HepG2 (cell line): ENCODE data around the gene PLEKHG4B. TPM values are rescaled to one million over a fixed set of nuclear protein-coding genes. Genes with fewer than 3 reads are reported as not detected.

Experiments used
- ATAC-seq: fragments of 200-7000 bp; cut with Tn5 transposase; 3 replicates; pipeline ENCODE4 v1.9.1; 2020; ENCODE audit warnings: mild to moderate bottlenecking, moderate library complexity
- BruUV-seq: library from RNA; stranded (reverse); fragments of 400-500 nt; replicated peaks from 2 replicates; lab custom pipeline; 2021; lab: Mats Ljungman, UMichigan
- CTCF ChIA-PET: fragments of 300-600 bp; formaldehyde crosslinking; extraction: SDS; loops from one replicate; lab custom pipeline; 2021; ENCODE audit warnings: low total read pairs, inconsistent platforms, low intra/inter-chr PET ratio; lab: Yijun Ruan, JAX
- POLR2A ChIA-PET: fragments of 350-600 bp; sonication (Branson Sonifier 250); formaldehyde crosslinking; loops from one replicate; lab custom pipeline; 2020; ENCODE audit warnings: antibody characterized with exemption, inconsistent platforms; lab: Yijun Ruan, JAX
- DNase-seq: peaks from one replicate; pipeline ENCODE4 v3.0.0-alpha.2; 2015; ENCODE audit warnings: low spot score
- FAIRE-seq: peaks from 3 replicates; lab custom pipeline; 2011; peaks lifted over from hg19 to GRCh38; lab: Jason Lieb, UNC
- H2AFZ ChIP-seq: one replicate; pipeline ENCODE4 v1.6.1; 2011; ENCODE audit warnings: low read length, inconsistent platforms
- H3K27ac ChIP-seq: fragments of 300-600 bp; 3 replicates; pipeline ENCODE4 v1.8.0; 2011; ENCODE audit warnings: mixed run types, mild to moderate bottlenecking, mixed read lengths, low read length, inconsistent platforms; ENCODE audit not compliant: insufficient read depth; ENCODE audit errors: extremely low read length
- H3K27me3 ChIP-seq, 2 experiments: fragments of 200-600 bp in 1 of 2; 2 replicates in 1 of 2; 3 replicates in 1 of 2; pipeline versions ENCODE4 v1.6.0 to v1.8.0; 2011; ENCODE audit warnings: low read length in 2 of 2, mild to moderate bottlenecking in 2 of 2, moderate library complexity in 2 of 2, inconsistent platforms in 1 of 2; ENCODE audit not compliant: insufficient read depth in 2 of 2, control insufficient read depth in 1 of 2
- H3K36me3 ChIP-seq, 2 experiments: fragments of 200-600 bp in 1 of 2; replicated peaks in 1 of 2; 2 replicates in 1 of 2; 3 replicates in 1 of 2; pipeline versions ENCODE4 v1.5.1 to v1.8.0; 2011; ENCODE audit warnings: low read length in 2 of 2, inconsistent platforms in 1 of 2; ENCODE audit not compliant: insufficient read depth in 2 of 2, control insufficient read depth in 1 of 2
- H3K4me1 ChIP-seq: 2 replicates; pipeline ENCODE4 v1.5.1; 2012; ENCODE audit warnings: low read length, inconsistent platforms; ENCODE audit not compliant: insufficient read depth
- H3K4me2 ChIP-seq: 2 replicates; pipeline ENCODE4 v1.6.0; 2011; ENCODE audit warnings: low read depth, low read length, inconsistent platforms
- H3K4me3 ChIP-seq, 3 experiments: fragments of 200-600 bp in 1 of 3; sonication (generic), shearing (Covaris generic) in 1 of 3; replicated peaks in 1 of 3; 2 replicates each; pipeline ENCODE4 v1.5.1; 2011 to 2016; ENCODE audit warnings: low read length in 3 of 3, inconsistent platforms in 2 of 3, low read depth in 2 of 3, mild to moderate bottlenecking in 2 of 3, control low read depth in 1 of 3, mixed read lengths in 1 of 3; ENCODE audit not compliant: insufficient read depth in 1 of 3
- H3K79me2 ChIP-seq: one replicate; pipeline ENCODE4 v1.6.1; 2011; ENCODE audit warnings: low read length, inconsistent platforms; ENCODE audit not compliant: insufficient read depth
- H3K9ac ChIP-seq: 2 replicates; pipeline ENCODE4 v1.6.0; 2011; ENCODE audit warnings: mild to moderate bottlenecking, low read depth, low read length, inconsistent platforms; ENCODE audit not compliant: insufficient read depth
- H3K9me3 ChIP-seq: 2 replicates; pipeline ENCODE4 v1.5.1; 2012; ENCODE audit warnings: mild to moderate bottlenecking, low read length
- H4K20me1 ChIP-seq: 2 replicates; pipeline ENCODE4 v1.6.0; 2011; ENCODE audit warnings: inconsistent platforms, mild to moderate bottlenecking, low read length, moderate library complexity; ENCODE audit not compliant: insufficient read depth
- ARNT ChIP-seq: fragments of 450-650 bp; IDR thresholded peaks from 2 replicates; pipeline ENCODE4 v1.6.1; 2017
- BORCS8-MEF2B ChIP-seq: sonication (generic); formaldehyde crosslinking; IDR thresholded peaks from 2 replicates; pipeline ENCODE4 v1.8.0; 2022; ENCODE audit warnings: mild to moderate bottlenecking, missing genetic modification reagents
- JDP2 ChIP-seq: sonication (generic); formaldehyde crosslinking; IDR thresholded peaks from 2 replicates; pipeline ENCODE4 v1.8.1; 2022; ENCODE audit warnings: missing genetic modification reagents, borderline replicate concordance
- NR2F2 ChIP-seq: IDR thresholded peaks from 2 replicates; pipeline ENCODE4 v1.6.1; 2012; ENCODE audit warnings: low read depth, inconsistent platforms, borderline replicate concordance
- SNAI1 ChIP-seq: sonication (generic); formaldehyde crosslinking; IDR thresholded peaks from 2 replicates; pipeline ENCODE4 v1.5.0; 2020; ENCODE audit warnings: mild to moderate bottlenecking, missing genetic modification reagents, borderline replicate concordance
- SNRNP70 ChIP-seq: fragments of 200-400 bp; formaldehyde crosslinking; IDR thresholded peaks from 2 replicates; pipeline ENCODE4 v1.6.1; 2017; ENCODE audit warnings: mild to moderate bottlenecking, low read depth, low read length, moderate library complexity
- ZNF329 ChIP-seq: sonication (generic); formaldehyde crosslinking; IDR thresholded peaks from 2 replicates; pipeline ENCODE4 v1.9.0; 2021; ENCODE audit warnings: low read depth, mild to moderate bottlenecking, missing genetic modification reagents
- ZNF367 ChIP-seq: sonication (generic); formaldehyde crosslinking; IDR thresholded peaks from 2 replicates; pipeline ENCODE4 v1.4.0; 2020; ENCODE audit warnings: missing genetic modification reagents, borderline replicate concordance
- ZNF672 ChIP-seq: sonication (generic); formaldehyde crosslinking; IDR thresholded peaks from 2 replicates; pipeline ENCODE4 v1.8.1; 2022; ENCODE audit warnings: missing genetic modification reagents
- WGBS: methylation state at CpG from one replicate; pipeline ENCODE4 v1.1.6; 2017; ENCODE audit warnings: low lambda C conversion rate; 5-methylcytosine and 5-hydroxymethylcytosine counted together
- in situ Hi-C: cut with HindIII; loops from 2 replicates; pipeline ENCODE4 v1.10.0; 2017; ENCODE audit warnings: low pct_unique_long_range_greater_than_20kb; ENCODE audit not compliant: extremely low pct_ligation_motif_present
- intact Hi-C: fragments of 100-400 bp; cut with micrococcal nuclease; formaldehyde crosslinking; loops from one replicate; pipeline ENCODE4 v1.10.0; 2022; ENCODE audit not compliant: unreplicated experiment
- polyA plus RNA-seq, 8 experiments: library from polyadenylated mRNA; depleted of rRNA in 3 of 8; stranded (reverse) in 7 of 8; unstranded in 1 of 8; fragments of >200 nt; fragmentation: Illumina TruSeq in 4 of 8; extraction: Trizol in 4 of 8; gene quantifications; 2 replicates each; pipeline versions ENCODE4 v1.2.1 to v1.2.3, GENCODE V29; 2011 to 2016; ENCODE audit warnings: low read depth in 4 of 8, missing spikeins in 1 of 8, mixed read lengths in 1 of 8; ENCODE audit not compliant: insufficient read depth in 1 of 8
- total RNA-seq, 5 experiments: library from RNA; depleted of rRNA; stranded (reverse); fragments of >200 nt; fragmentation: Illumina TruSeq; extraction: Trizol; gene quantifications; 2 replicates each; pipeline ENCODE4 v1.2.3, GENCODE V29; 2016; ENCODE audit warnings: low read depth in 1 of 5
- TF ChIP-seq, protein P1 (sequence below): sonication (generic); formaldehyde crosslinking; IDR thresholded peaks from 2 replicates; pipeline ENCODE4 v1.4.0; 2020; ENCODE audit warnings: mild to moderate bottlenecking, low read depth, missing genetic modification reagents
- TF ChIP-seq, protein P2 (sequence below): sonication (generic); formaldehyde crosslinking; IDR thresholded peaks from 2 replicates; pipeline ENCODE4 v1.5.0; 2020; ENCODE audit warnings: missing genetic modification reagents
- TF ChIP-seq, protein P3 (sequence below), 2 experiments: sonication (generic) in 1 of 2; formaldehyde crosslinking in 1 of 2; IDR thresholded peaks; 2 replicates each; pipeline versions ENCODE4 v1.5.1 to v1.6.1; 2011 to 2020; ENCODE audit warnings: borderline replicate concordance in 1 of 2, low read depth in 1 of 2, low read length in 1 of 2, mild to moderate bottlenecking in 1 of 2, missing genetic modification reagents in 1 of 2, moderate library complexity in 1 of 2
- TF ChIP-seq, protein P4 (sequence below): sonication (generic); formaldehyde crosslinking; IDR thresholded peaks from 2 replicates; pipeline ENCODE4 v1.5.0; 2020; ENCODE audit warnings: missing genetic modification reagents, mild to moderate bottlenecking, borderline replicate concordance
- TF ChIP-seq, protein P5 (sequence below): sonication (generic); formaldehyde crosslinking; IDR thresholded peaks from 2 replicates; pipeline ENCODE4 v1.5.1; 2020; ENCODE audit warnings: mild to moderate bottlenecking, missing genetic modification reagents, moderate library complexity

PLEKHG4B gene
- total and polyA plus RNA-seq, 2 of the 13 experiments (the other 11 are each of a cell fraction or from before 2014, with no cell fraction given): 0.09 TPM; not detected in 1

DNA sequence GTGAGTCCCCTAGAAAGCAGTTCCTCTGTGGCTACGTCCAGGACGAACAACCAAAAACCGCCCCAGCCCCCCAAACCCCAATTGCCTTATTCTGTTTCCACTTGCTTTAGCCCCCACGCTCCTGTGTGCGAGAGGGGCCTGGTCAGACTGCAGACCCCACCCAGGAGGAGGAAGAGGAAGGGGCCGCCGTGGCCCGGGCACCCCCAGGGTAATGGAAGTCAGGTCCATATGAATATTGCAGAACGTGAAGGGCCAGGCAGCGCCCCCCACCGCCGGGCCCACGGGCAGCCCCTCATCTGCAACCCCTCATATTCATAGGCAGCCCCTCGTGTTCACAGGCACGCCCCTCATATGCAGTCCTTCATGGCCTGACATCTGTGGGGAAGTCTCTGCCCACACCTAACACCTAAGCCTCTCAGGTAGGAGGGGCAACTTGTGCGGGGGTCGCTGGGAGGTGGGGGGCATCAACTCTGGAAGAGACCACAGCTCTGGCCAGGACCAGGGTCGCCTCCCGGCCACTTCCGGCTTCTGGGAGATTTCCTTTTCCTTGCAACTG is 37.7 kb upstream of the PLEKHG4B start:
- H3K27me3 ChIP-seq: peaks cover 1 to 17% of the 10 kb centered on the region in 2 experiments; a peak in 3 of 5 replicates
- no peaks in the 10 kb centered on the region for H3K79me2 ChIP-seq
- no peak overlapping the region for H2AFZ ChIP-seq
- no peaks in the 10 kb centered on the region for H3K9me3 ChIP-seq
- no peak overlapping the region for H3K4me2 ChIP-seq
- no peak overlapping the region for H3K27ac ChIP-seq
- no peak overlapping the region for H3K4me3 ChIP-seq
- H3K4me1 ChIP-seq: no peaks in the 10 kb centered on the region
- 65% methylated on average over 12 of the region's 20 CpGs for WGBS
- no TSS peak for BruUV-seq
- H3K9ac ChIP-seq: no peak overlapping the region
- ChIA-PET POLR2A (no interaction called here), CTCF (no interaction called here)
- in situ Hi-C loops: no loop called here
- H4K20me1 ChIP-seq: no peaks in the 10 kb centered on the region
- intact Hi-C loops: no loop called here
- DNase-seq (no peak), ATAC-seq (no peak), FAIRE-seq (no peak)
- no peaks in the 10 kb centered on the region for H3K36me3 ChIP-seq
- TF ChIP-seq SNAI1 (CRISPR knock-in tag) (no peak), ZNF672 (CRISPR knock-in tag) (no peak), ARNT (no peak), JDP2 (CRISPR knock-in tag) (no peak), ZNF367 (CRISPR knock-in tag) (no peak), ZNF329 (CRISPR knock-in tag) (no peak), BORCS8-MEF2B (CRISPR knock-in tag) (no peak), SNRNP70 (no peak), NR2F2 (no peak)
- TF ChIP-seq, protein P1, sequence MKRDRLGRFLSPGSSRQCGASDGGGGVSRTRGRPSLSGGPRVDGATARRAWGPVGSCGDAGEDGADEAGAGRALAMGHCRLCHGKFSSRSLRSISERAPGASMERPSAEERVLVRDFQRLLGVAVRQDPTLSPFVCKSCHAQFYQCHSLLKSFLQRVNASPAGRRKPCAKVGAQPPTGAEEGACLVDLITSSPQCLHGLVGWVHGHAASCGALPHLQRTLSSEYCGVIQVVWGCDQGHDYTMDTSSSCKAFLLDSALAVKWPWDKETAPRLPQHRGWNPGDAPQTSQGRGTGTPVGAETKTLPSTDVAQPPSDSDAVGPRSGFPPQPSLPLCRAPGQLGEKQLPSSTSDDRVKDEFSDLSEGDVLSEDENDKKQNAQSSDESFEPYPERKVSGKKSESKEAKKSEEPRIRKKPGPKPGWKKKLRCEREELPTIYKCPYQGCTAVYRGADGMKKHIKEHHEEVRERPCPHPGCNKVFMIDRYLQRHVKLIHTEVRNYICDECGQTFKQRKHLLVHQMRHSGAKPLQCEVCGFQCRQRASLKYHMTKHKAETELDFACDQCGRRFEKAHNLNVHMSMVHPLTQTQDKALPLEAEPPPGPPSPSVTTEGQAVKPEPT (CRISPR knock-in tag): no peak
- TF ChIP-seq, protein P2, sequence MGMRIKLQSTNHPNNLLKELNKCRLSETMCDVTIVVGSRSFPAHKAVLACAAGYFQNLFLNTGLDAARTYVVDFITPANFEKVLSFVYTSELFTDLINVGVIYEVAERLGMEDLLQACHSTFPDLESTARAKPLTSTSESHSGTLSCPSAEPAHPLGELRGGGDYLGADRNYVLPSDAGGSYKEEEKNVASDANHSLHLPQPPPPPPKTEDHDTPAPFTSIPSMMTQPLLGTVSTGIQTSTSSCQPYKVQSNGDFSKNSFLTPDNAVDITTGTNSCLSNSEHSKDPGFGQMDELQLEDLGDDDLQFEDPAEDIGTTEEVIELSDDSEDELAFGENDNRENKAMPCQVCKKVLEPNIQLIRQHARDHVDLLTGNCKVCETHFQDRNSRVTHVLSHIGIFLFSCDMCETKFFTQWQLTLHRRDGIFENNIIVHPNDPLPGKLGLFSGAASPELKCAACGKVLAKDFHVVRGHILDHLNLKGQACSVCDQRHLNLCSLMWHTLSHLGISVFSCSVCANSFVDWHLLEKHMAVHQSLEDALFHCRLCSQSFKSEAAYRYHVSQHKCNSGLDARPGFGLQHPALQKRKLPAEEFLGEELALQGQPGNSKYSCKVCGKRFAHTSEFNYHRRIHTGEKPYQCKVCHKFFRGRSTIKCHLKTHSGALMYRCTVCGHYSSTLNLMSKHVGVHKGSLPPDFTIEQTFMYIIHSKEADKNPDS: no peak
- TF ChIP-seq, protein P3, sequence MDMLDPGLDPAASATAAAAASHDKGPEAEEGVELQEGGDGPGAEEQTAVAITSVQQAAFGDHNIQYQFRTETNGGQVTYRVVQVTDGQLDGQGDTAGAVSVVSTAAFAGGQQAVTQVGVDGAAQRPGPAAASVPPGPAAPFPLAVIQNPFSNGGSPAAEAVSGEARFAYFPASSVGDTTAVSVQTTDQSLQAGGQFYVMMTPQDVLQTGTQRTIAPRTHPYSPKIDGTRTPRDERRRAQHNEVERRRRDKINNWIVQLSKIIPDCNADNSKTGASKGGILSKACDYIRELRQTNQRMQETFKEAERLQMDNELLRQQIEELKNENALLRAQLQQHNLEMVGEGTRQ (IDR thresholded peaks at IDR 0.05; ENCODE audit: low read depth, low read length): no peak
- TF ChIP-seq, protein P3 (CRISPR knock-in tag; IDR thresholded peaks at IDR 0.05; ENCODE audit: borderline replicate concordance): no peak
- TF ChIP-seq, protein P4, sequence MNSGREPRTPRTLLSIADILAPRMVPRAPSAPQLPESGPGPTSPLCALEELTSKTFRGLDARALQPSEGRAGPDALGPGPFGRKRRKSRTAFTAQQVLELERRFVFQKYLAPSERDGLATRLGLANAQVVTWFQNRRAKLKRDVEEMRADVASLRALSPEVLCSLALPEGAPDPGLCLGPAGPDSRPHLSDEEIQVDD: no peak
- TF ChIP-seq, protein P5, sequence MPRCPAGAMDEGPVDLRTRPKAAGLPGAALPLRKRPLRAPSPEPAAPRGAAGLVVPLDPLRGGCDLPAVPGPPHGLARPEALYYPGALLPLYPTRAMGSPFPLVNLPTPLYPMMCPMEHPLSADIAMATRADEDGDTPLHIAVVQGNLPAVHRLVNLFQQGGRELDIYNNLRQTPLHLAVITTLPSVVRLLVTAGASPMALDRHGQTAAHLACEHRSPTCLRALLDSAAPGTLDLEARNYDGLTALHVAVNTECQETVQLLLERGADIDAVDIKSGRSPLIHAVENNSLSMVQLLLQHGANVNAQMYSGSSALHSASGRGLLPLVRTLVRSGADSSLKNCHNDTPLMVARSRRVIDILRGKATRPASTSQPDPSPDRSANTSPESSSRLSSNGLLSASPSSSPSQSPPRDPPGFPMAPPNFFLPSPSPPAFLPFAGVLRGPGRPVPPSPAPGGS (CRISPR knock-in tag): no peak
